IgD-negative memory B cell (primary cell): ENCODE data around the gene NUDT21. TPM values are rescaled to one million over a fixed set of nuclear protein-coding genes. Genes with fewer than 3 reads are reported as not detected.
A peak's percentile ranks its signal among the peaks of the same experiment; 100 is the strongest.

Experiments used
- H3K27ac Mint-ChIP-seq, 3 donors: one replicate each; pipeline ENCODE4 v1.8.0; 2020 to 2022; ENCODE audit warnings: mild to moderate bottlenecking in 3 of 3, mixed read lengths in 3 of 3, moderate library complexity in 1 of 3
- H3K27me3 Mint-ChIP-seq: one replicate; pipeline ENCODE4 v1.8.0; 2021; ENCODE audit warnings: mixed read lengths
- H3K36me3 Mint-ChIP-seq: one replicate; pipeline ENCODE4 v1.8.0; 2020; ENCODE audit warnings: mild to moderate bottlenecking, mixed read lengths
- H3K4me1 Mint-ChIP-seq, 3 donors: one replicate each; pipeline ENCODE4 v1.8.0; 2020 to 2022; ENCODE audit warnings: mixed read lengths in 3 of 3, mild to moderate bottlenecking in 1 of 3
- H3K4me3 Mint-ChIP-seq, 4 donors: one replicate each; pipeline ENCODE4 v1.8.0; 2020 to 2022; ENCODE audit warnings: mild to moderate bottlenecking in 4 of 4, mixed read lengths in 4 of 4, moderate library complexity in 3 of 4
- H3K9me3 Mint-ChIP-seq, 3 donors: one replicate each; pipeline ENCODE4 v1.8.0; 2020 to 2021; ENCODE audit warnings: mixed read lengths in 3 of 3, mild to moderate bottlenecking in 1 of 3
- polyA plus RNA-seq: library from polyadenylated mRNA; unstranded; fragments of 300-500 nt; fragmentation: Illumina TruSeq; gene quantifications from one replicate; pipeline ENCODE4 v1.2.3, GENCODE V29; 2021

Gene NUDT21
- polyA plus RNA-seq, 1 donor from 2014 or later, result 57.2 TPM

GRCh38 chr16:56475201-56475600 is 24.1 kb upstream of the NUDT21 start:
- peaks cover 0 to 3% (median 0%) of the 10 kb centered on the region in 3 donors for H3K4me1 Mint-ChIP-seq
- no peak overlapping the region for H3K27ac Mint-ChIP-seq
- H3K4me3 Mint-ChIP-seq, result no peak overlapping the region
- H3K27me3 Mint-ChIP-seq, result no peaks in the 10 kb centered on the region
- H3K9me3 Mint-ChIP-seq, result no peaks in the 10 kb centered on the region
- peaks cover 3% of the 10 kb centered on the region for H3K36me3 Mint-ChIP-seq

GRCh38 chr16:56470666-56471065 is 19.5 kb upstream of the NUDT21 start:
- Mint-ChIP-seq H3K36me3 (peaks cover 6% of the 10 kb centered on the region), H3K4me1 (peaks cover 0 to 5% (median 4%) of the 10 kb centered on the region in 3 donors), H3K4me3 (no peak overlapping the region), H3K9me3 (no peaks in the 10 kb centered on the region), H3K27ac (peak overlapping the region in 2 of 3 donors; percentile 39 to 80), H3K27me3 (no peaks in the 10 kb centered on the region)

DNA sequence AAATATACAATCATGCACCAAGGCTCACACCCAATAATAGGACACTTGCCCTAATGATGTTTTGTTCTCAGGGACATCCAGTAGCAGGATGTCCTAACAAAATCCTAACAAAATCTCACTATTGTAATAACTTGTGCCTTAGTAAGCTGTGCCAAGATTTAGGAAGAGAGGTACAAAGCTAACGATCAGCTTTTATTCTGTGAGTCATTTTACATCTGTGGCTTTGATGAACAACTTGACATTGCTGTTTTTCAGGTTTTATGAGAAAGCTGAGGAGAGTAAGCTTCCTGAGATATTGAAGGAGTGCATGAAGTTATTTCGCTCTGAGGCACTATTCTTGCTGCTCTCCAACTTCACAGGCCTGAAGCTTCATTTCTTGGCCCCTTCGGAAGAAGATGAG is 19.1 kb upstream of the NUDT21 start:
- no peak overlapping the region for H3K4me3 Mint-ChIP-seq
- H3K36me3 Mint-ChIP-seq, result peaks cover 6% of the 10 kb centered on the region
- peaks cover 0 to 5% (median 4%) of the 10 kb centered on the region in 3 donors for H3K4me1 Mint-ChIP-seq
- no peaks in the 10 kb centered on the region for H3K27me3 Mint-ChIP-seq
- no peaks in the 10 kb centered on the region for H3K9me3 Mint-ChIP-seq
- H3K27ac Mint-ChIP-seq, result peak overlapping the region in 1 of 3 donors; percentile 39

GRCh38 chr16:56469748-56470147 is 18.6 kb upstream of the NUDT21 start:
- no peaks in the 10 kb centered on the region for H3K27me3 Mint-ChIP-seq
- H3K36me3 Mint-ChIP-seq, result peaks cover 6% of the 10 kb centered on the region
- no peak overlapping the region for H3K4me3 Mint-ChIP-seq
- H3K4me1 Mint-ChIP-seq, result peaks cover 0 to 5% (median 4%) of the 10 kb centered on the region in 3 donors
- H3K27ac Mint-ChIP-seq, result peak overlapping the region in 1 of 3 donors; percentile 39
- H3K9me3 Mint-ChIP-seq, result no peaks in the 10 kb centered on the region

GRCh38 chr16:56468800-56469199 is 17.7 kb upstream of the NUDT21 start:
- Mint-ChIP-seq H3K27ac (no peak overlapping the region), H3K4me3 (no peak overlapping the region), H3K9me3 (no peaks in the 10 kb centered on the region), H3K36me3 (peaks cover 8% of the 10 kb centered on the region), H3K27me3 (no peaks in the 10 kb centered on the region), H3K4me1 (peaks cover 0 to 5% (median 4%) of the 10 kb centered on the region in 3 donors)

- Mint-ChIP-seq H3K9me3 (no peaks in the 10 kb centered on the region), H3K4me3 (no peak overlapping the region), H3K27me3 (no peaks in the 10 kb centered on the region), H3K36me3 (peaks cover 5% of the 10 kb centered on the region), H3K4me1 (peaks cover 0 to 5% (median 4%) of the 10 kb centered on the region in 3 donors), H3K27ac (no peak overlapping the region)
Measured at GRCh38 chr16:56466344-56466743, 15.2 kb upstream of the NUDT21 start.

GRCh38 chr16:56463153-56463552 is 12.0 kb upstream of the NUDT21 start:
- peaks cover 2% of the 10 kb centered on the region for H3K36me3 Mint-ChIP-seq
- no peaks in the 10 kb centered on the region for H3K27me3 Mint-ChIP-seq
- H3K4me1 Mint-ChIP-seq, result no peaks in the 10 kb centered on the region

DNA sequence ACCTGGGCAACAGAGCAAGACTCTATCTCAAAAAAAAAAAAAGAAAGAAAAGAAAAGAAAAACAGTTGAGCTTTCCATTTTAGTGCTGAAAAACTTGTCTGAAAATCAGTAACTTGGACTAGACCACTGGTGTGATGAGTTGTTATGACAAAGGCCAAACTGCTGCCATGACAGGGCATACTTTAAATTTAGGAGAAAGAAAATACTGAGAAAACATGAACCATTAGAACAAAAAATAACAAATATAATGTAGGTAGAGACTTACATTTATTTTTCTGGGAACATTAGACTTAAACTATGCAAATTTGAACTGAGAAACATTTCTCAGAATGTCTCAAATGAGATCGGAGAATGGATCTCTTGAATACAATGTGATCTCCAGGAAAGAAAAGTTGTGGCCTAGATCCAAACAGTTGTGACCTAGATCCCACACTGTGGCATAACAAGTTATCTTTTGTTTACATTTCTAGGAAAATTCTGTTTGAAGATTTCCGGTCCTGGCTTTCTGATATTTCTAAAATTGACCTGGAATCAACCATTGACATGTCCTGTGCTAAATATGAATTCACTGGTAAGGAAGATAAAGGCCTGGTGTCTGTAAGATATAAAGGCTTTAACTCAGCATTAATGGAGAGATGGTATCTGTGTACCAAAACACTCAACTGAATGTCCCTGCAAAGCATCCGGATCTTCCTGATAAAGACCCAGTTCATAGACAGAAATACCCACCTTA is 11.1 kb upstream of the NUDT21 start:
- Mint-ChIP-seq H3K9me3 (no peaks in the 10 kb centered on the region), H3K27ac (no peak overlapping the region), H3K4me3 (no peak overlapping the region), H3K4me1 (no peaks in the 10 kb centered on the region), H3K36me3 (peaks cover 4% of the 10 kb centered on the region), H3K27me3 (no peaks in the 10 kb centered on the region)

More at GRCh38 chr16:56463153-56463552, 12.0 kb upstream of the NUDT21 start:
- no peak overlapping the region for H3K4me3 Mint-ChIP-seq
- H3K27ac Mint-ChIP-seq, result no peak overlapping the region
- H3K9me3 Mint-ChIP-seq, result no peaks in the 10 kb centered on the region

GRCh38 chr16:56460101-56460500 is 9.0 kb upstream of the NUDT21 start:
- H3K36me3 Mint-ChIP-seq, result peaks cover 11% of the 10 kb centered on the region
- H3K27ac Mint-ChIP-seq, result no peak overlapping the region
- peaks cover 0 to 4% (median 3%) of the 10 kb centered on the region in 3 donors for H3K4me1 Mint-ChIP-seq
- H3K4me3 Mint-ChIP-seq, result no peak overlapping the region
- no peaks in the 10 kb centered on the region for H3K27me3 Mint-ChIP-seq
- no peaks in the 10 kb centered on the region for H3K9me3 Mint-ChIP-seq

DNA sequence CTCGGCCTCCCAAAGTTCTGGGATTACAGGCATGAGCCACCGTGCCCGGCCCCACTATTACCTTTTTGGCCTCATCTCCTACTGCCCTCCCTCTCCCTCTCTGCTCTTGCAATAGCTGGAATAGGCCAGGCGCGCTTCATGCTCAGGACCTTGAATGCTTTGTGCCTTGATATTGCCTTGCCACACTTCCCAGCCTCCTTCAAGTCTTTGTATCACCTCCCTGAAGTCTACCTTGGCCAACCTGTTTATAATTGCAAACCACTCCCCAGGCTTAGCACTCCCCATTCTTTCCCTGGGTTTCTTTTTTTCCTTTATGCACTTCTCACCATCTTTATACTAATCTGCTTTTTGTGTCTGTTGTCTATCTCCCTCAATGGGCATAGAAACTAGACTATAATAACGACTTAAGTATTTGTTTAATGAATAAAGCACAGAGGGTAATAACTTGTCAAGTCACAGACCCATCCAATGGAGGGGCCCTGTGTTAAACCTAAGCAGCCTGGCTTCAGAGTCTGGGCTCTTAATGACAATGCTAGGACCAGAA is 6.9 kb upstream of the NUDT21 start:
- Mint-ChIP-seq H3K9me3 (no peaks in the 10 kb centered on the region), H3K27me3 (no peaks in the 10 kb centered on the region), H3K4me1 (peaks cover 3 to 6% (median 4%) of the 10 kb centered on the region in 3 donors), H3K36me3 (peaks cover 12% of the 10 kb centered on the region), H3K4me3 (no peak overlapping the region), H3K27ac (no peak overlapping the region)

DNA sequence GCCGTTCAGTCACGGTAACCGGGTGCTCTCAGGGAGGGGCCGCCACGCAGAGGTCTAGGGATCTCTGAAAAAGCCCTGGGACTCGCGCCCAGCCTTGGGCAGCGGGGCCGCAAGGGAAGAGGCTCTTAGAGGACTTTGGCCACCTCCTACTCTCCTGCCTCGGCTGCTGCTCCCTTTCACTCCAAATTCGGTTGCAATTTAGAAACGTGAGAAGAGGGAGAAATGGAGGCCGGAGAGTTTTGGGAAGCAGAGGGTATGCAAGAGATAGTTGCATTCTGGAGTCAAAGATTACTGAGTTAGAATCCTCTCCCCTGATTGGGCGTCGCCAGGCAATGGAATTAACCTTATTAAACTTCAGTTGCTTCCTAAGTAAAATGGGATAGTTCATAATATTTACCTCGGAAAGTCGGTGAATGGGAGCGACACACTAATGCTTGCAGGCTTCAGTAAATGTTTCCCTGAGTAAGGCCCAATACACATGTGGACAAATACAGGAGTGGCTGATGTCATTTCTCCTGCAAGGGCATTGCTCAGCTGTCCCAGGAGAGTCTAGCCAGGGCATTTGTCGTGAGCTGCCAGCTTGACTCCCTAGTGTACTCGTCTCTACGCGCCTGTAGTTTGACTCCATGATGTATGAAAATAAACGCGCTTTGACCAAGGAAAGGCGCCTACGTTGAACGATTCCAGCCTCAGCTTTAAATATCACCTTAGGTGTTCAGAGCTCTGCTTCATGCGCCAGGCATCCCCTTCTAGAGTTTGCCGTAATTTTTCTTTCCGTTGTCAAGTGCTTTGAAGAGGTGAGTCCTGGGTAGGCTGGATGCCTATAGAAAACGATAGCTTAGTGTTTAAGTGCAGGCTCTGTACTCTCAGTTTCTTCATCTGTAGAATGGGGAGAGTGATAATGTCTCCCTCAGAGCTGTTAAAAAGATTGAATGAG is 889 bp upstream of the NUDT21 start:
- Mint-ChIP-seq H3K4me1 (peaks cover 31 to 39% (median 31%) of the 10 kb centered on the region in 3 donors), H3K36me3 (peaks cover 14% of the 10 kb centered on the region), H3K9me3 (no peaks in the 10 kb centered on the region), H3K27ac (peak overlapping the region; percentile 75 to 95 (median 89)), H3K4me3 (peak overlapping the region; percentile 95 to 100 (median 98)), H3K27me3 (no peaks in the 10 kb centered on the region)

GRCh38 chr16:56450275-56450985 is 702 bp downstream of the NUDT21 start:
- H3K27ac Mint-ChIP-seq, result peak overlapping the region; percentile 75 to 95 (median 89)
- no peaks in the 10 kb centered on the region for H3K27me3 Mint-ChIP-seq
- H3K4me3 Mint-ChIP-seq, result peak overlapping the region; percentile 95 to 100 (median 98)
- no peaks in the 10 kb centered on the region for H3K9me3 Mint-ChIP-seq
- H3K4me1 Mint-ChIP-seq, result peaks cover 27 to 39% (median 28%) of the 10 kb centered on the region in 3 donors
- peaks cover 9% of the 10 kb centered on the region for H3K36me3 Mint-ChIP-seq

- Mint-ChIP-seq H3K27me3 (no peaks in the 10 kb centered on the region), H3K9me3 (no peaks in the 10 kb centered on the region), H3K36me3 (peaks cover 6% of the 10 kb centered on the region), H3K4me3 (peak overlapping the region in 1 of 4 donors; percentile 24), H3K4me1 (peaks cover 25 to 35% (median 27%) of the 10 kb centered on the region in 3 donors), H3K27ac (no peak overlapping the region)
Measured at GRCh38 chr16:56448005-56448404, 3.1 kb downstream of the NUDT21 start.

DNA sequence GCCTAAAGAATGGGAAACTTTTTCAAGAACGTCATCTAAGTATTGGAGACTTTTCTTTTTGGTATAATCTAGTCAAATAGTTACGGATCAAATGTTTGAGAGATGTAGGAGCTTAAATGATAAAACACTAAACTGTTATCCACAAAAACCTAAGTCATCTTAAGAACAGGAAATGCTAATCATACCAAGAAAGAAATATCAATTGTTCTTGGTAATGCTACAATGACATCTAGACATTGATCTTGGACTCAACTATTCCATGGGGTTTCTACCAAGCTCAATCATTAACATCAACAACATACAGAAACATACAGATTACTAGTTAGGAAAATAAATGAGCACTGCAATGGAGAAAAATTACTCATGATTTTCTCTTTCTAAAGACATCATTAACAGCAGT is 3.8 kb downstream of the NUDT21 start:
- no peaks in the 10 kb centered on the region for H3K9me3 Mint-ChIP-seq
- peaks cover 6% of the 10 kb centered on the region for H3K36me3 Mint-ChIP-seq
- no peak overlapping the region for H3K4me3 Mint-ChIP-seq
- H3K4me1 Mint-ChIP-seq, result peaks cover 21 to 29% (median 23%) of the 10 kb centered on the region in 3 donors
- no peak overlapping the region for H3K27ac Mint-ChIP-seq
- H3K27me3 Mint-ChIP-seq, result no peaks in the 10 kb centered on the region
